ENCODE data around the gene PDE6A.
"Not testable (repeated sequence)": the region's sequence is repeated elsewhere in the genome, so short reads cannot be mapped to it uniquely, and the experiment has no call there.

Gene PDE6A

DNA sequence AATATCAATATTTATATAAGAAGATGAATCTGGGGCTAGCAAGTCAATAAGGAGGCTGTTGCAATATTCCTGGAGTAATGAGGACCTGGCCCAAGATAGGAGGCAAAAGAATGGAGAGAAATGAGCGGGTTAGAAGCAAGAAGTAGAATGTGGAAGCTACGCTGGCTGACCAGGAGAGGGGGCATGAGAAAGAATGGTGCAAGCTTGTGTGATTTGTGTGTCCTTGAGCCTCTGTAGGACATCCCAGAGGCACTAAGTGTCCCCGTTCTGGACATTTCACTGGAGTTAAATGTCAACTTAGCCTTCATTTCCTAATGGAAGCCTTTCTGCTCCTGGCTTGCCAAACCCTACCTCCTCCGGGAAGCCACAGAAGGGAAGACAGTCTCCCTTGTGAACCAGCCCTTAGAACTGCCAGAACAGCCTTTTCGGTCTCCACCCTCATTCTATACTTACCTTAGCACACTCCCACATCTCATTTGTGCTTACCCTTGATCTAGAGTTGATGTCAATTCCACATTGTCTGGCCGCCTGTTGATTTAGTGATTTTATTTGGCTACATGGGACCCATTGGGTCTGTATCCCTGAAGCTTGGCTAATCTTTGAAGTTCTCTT, 6.7 kb upstream of the PDE6A start:
- DNase-seq = no peak

DNA sequence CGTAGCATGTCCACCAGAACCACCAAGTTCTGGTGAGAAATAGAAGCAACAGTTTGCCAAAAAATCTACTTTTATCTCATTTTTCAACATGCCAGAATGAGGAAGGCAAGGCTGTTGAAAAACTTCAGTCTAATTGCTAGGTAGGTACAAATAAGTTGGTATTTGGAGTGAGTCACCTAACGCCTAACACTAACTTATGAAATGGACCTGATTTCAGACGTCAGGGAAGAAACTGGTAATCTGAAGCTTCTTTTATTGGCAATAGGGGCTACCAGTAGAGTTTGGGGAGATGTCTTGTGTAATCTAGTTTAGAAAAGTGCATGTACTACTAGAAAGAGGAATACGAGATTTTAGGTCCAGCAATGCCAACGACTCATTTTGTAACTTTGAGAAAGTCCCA, 4.4 kb upstream of the PDE6A start:
- DNase-seq = no peak

DNA sequence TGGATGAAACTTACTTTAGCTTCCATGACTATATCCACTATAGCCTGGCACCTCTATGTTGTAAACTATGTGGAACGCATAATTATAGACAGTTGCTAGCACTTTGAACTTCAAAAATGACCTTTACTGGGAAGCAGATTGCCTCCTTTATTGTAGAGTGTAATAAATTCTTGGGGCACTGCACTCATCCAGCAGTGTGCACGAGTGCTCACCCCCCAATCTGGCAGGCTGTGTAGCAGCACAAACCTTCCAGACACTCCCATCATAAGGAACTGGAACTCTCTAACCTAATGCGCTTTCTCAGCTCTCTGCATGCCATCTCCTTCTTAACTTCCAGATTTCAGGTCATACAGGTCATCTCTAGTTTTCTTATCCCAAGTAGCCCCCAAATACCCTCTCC, 1.5 kb upstream of the PDE6A start:
- DNase-seq = no peak

DNA sequence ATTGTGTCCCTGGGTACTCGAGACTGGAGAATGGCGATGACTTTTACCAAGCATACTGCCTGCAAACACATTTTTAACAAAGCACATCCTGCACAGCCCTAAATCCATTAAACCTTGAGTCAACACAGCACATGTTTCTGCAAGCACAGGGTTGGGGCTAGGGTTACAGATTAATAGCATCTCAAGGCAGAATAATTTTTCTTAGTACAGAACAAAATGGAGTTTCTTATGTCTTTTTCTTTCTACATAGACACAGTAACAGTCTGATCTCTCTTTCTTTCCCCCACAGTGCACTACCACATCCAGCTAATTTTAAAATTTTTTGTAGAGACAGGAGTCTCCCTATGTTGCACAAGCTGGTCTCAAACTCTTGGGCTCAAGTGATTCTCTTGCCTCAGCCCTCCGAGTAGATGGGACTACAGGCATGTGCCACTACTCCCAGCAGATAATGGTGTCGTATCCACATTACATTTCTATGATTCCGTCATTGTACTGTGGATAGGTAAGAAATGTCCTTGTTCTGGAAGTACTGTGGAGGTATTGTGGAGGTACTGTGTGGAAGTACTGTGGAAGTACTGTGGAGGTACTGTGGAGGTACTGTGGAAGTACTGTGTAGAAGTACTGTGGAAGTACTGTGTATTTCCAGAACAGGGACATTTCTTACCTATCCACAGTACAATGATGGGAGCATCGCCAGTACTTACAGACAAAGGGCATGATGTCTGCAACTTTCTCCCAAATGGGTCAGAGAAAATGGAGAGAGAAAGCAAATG, 1.2 kb downstream of the PDE6A start:
- DNase-seq = not testable (repeated sequence)

DNA sequence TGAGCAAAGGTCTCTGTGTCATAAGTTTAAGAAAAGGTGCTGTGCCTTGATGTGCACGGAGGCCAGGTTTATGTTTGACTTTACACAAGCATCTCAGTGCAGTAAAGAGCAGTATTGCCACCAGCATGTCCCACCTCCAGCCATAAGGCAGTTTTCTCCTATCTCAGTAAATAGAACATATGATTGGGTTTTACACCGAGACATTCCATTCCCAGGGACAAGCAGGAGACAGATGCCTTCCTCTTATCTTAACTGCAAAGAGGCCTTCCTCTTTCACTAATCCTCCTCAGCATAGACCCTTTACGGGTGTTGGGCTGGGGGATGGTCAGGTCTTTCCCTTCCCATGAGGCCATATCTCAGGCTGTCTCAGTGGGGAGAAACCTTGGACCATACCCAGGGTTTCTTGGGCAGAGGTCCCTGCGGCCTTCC, 1.8 kb downstream of the PDE6A start:
- DNase-seq = not testable (repeated sequence)

DNA sequence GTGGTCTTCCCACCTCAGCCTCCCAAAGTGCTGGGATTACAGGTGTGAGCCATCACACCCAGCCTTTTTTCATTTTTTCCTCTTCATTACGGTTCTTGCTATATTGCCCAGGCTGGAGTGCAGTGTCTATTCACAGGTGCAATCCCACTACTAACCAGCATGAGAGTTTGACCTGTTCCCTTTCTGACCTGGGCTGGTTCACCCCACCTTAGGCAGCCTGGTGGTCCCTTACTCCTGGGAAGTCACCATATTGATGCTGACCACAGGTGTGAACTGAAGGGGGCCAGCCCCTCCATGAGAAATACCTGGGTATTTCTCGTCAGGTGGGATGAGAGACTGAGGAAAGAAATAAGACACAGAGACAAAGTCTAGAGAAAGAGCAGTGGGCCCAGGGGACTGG, 2.4 kb downstream of the PDE6A start:
- DNase-seq = no peak

DNA sequence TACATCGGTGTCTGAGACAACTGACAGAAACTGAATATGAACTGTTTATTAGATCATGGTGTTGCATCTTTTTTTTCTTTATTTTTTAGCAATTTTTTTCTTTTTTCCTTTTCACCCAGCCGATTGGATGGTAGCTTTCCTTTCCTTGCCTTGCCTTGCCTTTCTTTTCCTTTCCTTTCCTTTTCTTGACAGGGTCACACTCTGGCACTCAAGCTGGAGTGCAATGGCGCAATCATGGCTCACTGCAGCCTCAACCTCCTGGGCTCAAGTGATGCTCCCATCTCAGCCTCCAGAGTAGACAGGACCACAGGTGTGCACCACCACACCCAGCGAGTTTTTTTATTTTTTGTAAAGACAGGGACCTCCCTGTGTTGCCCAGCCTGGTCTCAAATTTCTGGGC, 2.8 kb downstream of the PDE6A start:
- no peak for DNase-seq

DNA sequence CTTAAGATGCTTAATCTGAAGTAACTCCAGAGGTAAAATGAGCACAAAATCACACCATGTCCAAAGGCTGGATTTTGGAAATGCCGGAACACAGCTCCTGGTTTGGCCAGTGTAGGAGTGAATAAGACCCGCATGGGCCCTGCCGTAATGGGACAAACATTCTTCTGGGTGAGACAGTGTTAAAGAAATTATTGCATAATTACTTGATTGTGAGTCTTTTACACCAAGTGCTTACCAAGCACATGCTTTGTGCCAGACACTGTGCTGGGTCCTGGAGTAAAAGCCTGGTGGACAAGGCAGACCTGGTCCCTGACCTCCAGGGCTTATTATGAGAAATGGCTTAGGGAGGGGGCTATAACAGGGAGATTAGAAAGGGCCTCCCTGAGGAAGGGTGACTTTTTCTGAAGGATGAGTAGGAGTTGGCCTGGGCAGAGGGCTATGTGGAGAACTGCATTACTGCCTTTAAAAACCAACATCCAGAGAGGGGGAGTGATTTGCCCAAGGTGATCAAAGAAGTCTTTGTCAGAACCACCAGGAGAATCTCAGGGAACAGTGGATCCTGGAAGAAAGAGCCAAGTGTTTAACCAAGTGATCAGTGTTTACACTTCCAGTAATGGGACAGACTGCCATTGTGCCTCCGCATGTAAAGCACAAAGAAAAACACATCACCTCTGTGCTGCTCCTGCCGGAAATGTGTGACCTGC, 3.5 kb downstream of the PDE6A start:
- DNase-seq = no peak

DNA sequence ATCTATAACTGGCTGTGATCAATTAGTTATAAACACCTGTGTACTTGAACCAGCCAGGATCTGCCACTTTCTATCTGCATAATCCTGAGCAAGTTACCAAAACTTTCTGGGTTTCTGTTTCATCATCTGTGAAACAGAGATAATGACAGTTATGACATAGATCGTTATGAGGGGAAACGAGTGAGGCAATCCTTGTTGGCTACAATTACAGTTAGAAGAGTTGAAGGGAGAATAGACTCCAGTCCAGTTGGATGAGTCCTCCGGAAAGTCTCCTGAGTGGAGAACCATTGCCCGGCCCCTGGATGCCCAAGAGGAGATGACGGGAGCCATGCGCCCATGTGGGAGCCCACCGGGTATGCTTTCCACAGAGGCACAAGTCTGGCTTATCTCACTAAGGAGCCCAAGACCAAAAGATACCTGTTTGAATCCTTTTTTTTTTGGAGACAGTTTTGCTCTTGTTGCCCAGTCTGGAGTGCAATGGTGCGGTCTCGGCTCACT, 4.5 kb downstream of the PDE6A start:
- DNase-seq = no peak

DNA sequence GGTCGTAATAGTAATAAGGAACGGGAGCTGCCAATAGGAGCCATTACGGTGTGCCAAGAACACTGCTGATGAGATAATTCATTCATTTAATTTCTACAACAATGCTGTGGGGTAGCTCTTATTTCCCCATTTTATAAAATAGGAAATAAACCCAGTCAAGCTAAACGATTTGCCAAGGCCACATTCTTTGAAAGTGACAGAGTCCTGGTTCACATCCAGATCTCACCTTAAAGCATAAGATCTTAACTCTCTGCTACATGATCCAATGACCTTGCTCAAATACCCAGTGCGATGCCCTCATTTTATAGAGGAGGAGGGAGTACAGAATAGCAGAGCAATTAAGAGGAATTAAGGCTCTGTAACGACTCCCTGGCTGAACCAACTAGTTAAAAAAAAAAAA, 5.0 kb downstream of the PDE6A start:
- no peak for DNase-seq

DNA sequence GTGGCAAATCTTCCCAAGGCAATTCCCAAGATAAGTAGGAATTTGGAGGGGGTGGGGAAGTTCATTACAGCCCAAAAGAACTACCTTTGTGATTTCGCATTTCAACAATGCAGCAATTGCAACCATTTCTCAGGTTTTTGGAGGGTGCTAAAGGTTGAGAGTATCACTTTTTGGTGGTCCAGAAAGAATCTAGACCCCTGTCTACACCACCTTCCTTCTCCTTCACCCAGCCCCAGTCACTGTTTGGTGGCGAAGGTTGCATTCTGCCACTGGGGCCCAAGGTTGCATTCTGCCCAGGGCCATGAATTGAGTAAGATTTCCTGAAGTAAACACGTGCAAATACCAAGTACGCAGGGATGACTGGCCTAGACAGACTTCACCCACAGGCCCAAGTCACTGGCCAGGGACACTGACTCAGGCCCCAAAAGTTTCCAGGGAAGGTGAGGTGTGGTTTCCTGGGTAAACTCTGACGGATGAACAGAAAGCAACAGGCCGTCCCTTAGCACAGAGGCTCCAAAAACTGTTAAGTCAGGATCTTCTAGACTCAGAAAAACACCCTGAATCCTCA, 5.7 kb downstream of the PDE6A start:
- DNase-seq = no peak

DNA sequence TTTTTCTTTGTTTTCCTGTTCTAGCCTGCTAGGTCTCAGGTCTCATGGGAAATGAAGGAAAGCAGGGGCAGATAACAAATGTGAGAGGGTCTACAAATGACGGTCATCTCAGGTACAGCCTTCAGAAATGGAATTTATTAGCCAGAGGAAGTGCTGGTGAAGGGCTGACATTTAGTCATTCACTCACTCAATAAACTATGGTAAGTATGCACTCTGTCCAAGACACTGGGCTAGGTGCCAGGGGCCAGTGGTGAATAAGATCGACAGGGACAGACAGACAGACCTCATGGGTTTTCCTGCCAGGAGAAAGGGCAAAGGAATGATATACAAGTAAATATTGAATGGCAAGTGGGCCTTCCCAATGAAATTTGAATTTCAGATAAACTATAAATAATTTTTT, 6.3 kb downstream of the PDE6A start:
- DNase-seq = no peak

DNA sequence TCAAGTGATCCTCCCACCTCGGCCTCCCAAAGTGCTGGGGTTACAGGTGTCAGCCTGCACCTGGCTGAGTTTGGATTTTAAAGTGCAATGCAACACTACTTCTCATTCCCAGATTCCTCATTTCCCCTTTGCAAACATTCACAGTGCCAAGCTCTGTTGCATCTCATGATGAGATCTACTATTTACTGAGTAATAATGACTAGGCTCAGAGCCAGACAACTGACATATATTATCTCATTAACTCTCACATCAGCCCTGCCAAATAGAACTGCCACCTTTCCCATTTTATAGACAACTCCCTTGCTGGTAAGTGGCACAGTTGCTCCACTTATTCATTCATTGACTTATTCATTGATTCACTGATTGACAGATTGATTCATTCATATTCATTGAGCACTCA, 7.0 kb downstream of the PDE6A start:
- no peak for DNase-seq

DNA sequence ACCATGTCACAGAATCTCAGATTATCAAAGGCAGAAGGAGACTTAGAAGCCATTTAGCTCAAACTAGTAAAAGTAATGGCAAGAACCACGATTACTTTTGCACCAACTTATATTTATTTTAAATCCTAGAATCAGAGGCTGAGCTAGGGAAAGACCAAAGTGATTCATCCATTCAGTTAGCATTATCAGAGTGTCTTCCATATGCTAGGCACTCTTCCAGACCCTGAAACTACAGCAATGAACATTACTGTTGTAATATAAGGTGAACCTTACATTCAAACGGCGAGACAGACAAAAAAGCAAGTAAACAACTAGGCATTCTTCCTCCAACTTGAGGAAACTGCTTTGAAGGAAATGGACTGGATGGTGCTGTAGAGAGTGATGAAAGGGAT, 7.9 kb downstream of the PDE6A start:
- no peak for DNase-seq

DNA sequence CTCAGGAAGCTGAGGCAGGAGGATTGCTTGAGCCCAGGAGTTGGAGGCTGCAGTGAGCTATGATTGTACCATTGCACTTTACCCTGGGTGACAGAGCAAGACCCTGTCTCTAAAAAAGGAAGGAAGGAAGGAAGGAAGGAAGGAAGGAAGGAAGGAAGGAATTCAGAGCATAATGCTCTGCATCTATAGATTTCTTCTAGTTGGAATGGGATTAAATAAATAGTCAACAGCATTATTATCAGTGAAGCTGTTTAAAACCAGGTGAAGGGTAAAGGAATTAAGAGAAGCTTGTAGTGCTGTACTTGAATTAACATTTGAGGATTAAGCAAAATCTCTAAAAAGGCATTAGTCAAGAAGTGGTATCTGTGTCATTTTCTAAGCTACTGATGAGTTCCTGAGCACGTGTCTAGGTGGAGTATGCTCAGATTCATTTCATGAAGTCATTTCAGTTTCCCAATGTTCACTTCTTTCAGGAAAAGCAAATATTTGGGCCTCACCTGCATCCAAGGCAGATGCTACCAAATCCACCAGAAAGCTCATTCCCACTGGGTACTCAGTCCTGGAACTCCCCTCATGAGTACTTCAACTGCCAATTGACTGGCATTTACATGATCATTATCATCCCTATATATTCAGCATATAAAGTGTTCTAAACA, 8.4 kb downstream of the PDE6A start:
- DNase-seq = no peak

DNA sequence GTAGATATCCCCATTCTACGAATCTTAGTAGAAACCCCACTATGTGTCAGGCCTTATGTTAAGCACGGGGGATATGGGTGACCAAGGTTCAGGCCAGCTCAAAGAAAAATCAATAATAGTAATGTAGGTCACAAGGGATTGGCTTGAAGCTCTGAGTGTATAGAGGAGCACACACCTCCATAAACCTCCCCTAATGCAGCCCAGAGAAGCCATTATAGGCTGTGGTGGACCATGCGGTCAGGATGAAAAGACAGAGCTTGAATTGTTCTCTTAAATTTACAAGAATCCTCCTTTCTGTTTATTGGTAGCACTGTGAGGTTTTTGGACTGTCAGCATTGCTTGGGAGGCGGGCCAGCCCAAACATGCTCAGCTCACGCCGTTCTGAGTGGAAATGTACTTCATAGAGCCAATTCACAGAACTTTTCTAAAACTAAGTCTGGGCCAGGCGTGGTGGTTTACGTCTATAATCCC, 9.1 kb downstream of the PDE6A start:
- no peak for DNase-seq

DNA sequence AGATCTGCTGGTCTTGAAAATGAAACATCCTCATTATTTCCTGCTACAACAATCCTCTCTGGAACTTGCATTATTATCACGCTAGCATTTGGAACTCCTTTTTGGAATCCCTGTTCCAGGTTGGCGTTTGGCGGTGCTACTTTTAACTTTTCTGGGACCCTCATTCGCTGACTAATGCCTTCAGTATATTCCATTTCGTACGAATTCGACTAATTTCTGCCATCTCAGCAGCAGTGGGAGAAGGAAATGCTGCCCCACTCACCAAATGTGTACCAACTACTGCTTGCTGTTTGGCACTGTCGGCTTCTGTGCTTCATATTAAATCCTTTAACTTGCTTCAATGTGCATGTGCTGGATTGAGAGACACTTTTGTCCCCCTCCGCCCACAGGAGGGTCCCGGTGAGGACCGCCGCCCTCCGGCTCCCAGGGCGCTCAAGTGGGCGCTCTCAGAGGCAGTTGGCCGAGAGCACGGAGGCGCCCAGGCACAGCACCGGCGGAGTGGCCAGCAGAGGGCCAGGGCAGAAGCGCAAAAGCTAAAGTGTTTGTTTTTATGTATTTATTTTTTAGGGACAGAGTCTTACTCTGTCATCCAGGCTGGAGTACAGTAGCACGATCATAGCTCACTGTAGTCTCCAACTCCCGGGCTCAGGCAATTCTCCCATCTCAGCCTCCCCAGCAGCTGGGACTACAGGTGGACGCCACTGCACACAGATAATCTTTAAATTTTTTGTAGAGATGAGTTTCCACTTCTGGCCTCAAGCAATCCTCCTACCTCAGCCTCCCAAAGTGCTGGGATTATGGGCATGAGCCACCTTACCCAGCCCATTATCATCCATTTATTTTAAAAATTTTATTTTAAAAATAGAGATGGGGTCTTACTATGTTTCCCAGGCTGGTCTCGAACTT, 11.9 kb downstream of the PDE6A start:
- no peak for DNase-seq

DNA sequence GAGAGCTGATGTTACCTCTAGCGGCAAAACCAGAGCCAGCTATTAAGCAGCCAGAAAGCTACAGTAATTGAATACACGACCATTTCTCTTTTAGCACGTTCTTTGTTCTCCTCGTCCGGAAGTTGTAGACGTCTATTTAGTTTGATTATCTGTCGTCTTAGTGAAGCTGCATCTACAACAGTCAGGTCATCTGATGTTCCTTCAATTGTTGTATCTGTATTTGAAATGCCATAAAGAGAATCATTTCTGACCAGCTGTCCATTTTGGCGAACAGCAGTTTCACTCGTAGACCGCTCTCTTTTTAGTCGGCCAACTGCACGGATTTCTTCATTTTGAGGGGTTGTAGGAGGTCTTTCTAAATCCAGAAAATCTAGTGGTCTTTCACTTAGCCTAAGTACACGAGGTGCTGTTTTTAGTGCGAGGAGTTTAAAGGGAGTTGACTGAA, 12.6 kb downstream of the PDE6A start:
- DNase-seq = no peak

DNA sequence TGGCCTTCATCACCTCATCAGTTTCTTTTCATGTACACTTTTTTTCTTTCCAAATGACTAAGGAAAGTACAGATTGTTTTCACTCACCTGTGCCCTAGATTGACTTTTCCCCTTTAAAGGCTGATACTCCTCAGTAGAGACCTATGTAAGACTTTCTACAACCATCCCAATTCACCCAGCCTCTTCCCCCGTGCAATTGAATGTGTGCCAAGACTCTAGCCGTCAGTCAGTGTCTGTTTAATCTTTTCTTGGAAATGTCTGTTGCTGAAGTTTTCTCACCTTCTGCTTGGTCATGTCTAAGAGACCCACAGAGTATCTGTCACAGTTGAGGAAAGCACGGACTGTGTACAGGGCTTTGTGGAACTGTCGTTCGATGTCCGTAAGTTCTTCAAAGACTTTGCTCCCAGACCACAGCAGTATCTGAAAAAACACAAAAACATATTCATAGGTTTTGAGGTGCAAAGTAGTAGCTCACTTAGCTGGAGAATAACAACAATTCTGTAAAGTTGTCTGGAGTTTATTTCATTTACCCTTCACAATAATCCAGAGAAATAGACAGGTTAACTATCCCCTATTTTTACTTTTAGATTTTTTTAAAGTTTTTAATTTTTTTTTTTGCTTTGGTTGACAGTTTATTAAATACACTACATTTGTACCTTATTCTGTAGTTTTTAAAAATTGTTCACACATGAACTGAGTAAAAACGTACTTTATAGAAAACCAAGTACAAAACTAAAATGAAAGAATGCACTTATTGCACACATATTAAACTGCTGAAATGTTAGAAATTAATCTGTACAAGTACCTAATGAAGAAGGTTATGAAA, 13.6 kb downstream of the PDE6A start:
- DNase-seq = no peak

DNA sequence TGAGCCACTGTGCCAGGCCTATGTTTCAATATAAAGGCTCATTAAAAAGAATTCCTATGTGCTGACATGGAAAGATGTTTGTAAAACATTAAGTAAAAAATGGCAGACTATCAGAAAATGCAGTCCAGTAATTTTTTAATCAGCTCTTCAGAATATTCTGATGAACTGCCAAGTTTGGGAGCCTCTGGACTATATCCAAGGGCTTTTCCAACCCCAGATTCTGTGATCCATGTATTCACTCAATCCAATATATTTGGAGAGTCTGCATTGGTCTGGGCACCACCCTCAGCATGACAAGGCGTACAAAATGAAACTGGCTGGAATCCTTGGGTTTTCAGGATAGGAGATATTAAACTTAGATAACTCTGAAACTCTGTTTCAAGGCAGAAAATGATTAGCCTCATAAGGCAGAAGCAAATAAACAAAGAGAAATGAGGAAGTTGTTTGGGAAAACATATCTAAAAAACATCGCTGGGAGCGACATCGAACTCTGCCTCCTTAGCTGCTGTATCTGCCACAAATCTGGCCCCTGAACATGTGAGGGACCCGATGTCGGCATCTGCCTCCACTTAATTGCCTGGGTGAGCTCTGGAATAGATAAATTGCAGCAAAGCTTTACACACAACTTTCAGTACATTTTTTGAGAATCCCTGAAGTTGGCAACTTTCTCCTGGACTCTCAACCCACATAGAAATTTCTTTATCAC, 14.4 kb downstream of the PDE6A start:
- DNase-seq = no peak
